Fibroblast of gingiva (primary cell): Measurements from ENCODE around the gene RAB7B.

Source experiments
- DNase-seq: peaks from one replicate; pipeline ENCODE4 v3.0.0-alpha.2; 2011; ENCODE audit warnings: low read depth

RAB7B gene

GRCh38 chr1:206022766-206023165 is 19.6 kb upstream of the RAB7B start:
- no peak for DNase-seq

GRCh38 chr1:206021626-206022365 is 18.6 kb upstream of the RAB7B start:
- DNase-seq: no peak

GRCh38 chr1:206021008-206021625 is 17.9 kb upstream of the RAB7B start:
- DNase-seq: no peak

GRCh38 chr1:206020393-206021007 is 17.3 kb upstream of the RAB7B start:
- no peak for DNase-seq

- no peak for DNase-seq
Measured at GRCh38 chr1:206015071-206015470, 11.9 kb upstream of the RAB7B start.

- no peak for DNase-seq
Measured at GRCh38 chr1:206014601-206015000, 11.4 kb upstream of the RAB7B start.

- DNase-seq: no peak
Measured at GRCh38 chr1:206013026-206013795, 10.0 kb upstream of the RAB7B start.

GRCh38 chr1:206012086-206012859 is 9.1 kb upstream of the RAB7B start:
- no peak for DNase-seq

- no peak for DNase-seq
Measured at GRCh38 chr1:206011057-206011456, 7.9 kb upstream of the RAB7B start.

GRCh38 chr1:206010060-206010459 is 6.9 kb upstream of the RAB7B start:
- no peak for DNase-seq

- no peak for DNase-seq
Measured at GRCh38 chr1:206006946-206007345, 3.8 kb upstream of the RAB7B start.

- DNase-seq: no peak
Measured at GRCh38 chr1:206005778-206006180, 2.6 kb upstream of the RAB7B start.

GRCh38 chr1:206005234-206005633 is 2.0 kb upstream of the RAB7B start:
- DNase-seq: no peak

GRCh38 chr1:206004826-206005225 is 1.6 kb upstream of the RAB7B start:
- DNase-seq: no peak

- DNase-seq: no peak
Measured at GRCh38 chr1:206003854-206004800, 932 bp upstream of the RAB7B start.

GRCh38 chr1:206002160-206002559 is 1.0 kb downstream of the RAB7B start:
- no peak for DNase-seq

GRCh38 chr1:206001476-206001888 is 1.7 kb downstream of the RAB7B start:
- peak; percentile 76 for DNase-seq

- DNase-seq: no peak
Measured at GRCh38 chr1:206000641-206001339, 2.4 kb downstream of the RAB7B start.

GRCh38 chr1:205998457-205999241 is 4.5 kb downstream of the RAB7B start:
- no peak for DNase-seq
